ENCODE data around the gene SERPINA5. TPM values are rescaled to one million over a fixed set of nuclear protein-coding genes. Genes with fewer than 3 reads are reported as not detected.

The SERPINA5 gene
- total and polyA plus RNA-seq, 2 donors (not counting 1 experiment from before 2014, with no cell fraction given): not detected

DNA sequence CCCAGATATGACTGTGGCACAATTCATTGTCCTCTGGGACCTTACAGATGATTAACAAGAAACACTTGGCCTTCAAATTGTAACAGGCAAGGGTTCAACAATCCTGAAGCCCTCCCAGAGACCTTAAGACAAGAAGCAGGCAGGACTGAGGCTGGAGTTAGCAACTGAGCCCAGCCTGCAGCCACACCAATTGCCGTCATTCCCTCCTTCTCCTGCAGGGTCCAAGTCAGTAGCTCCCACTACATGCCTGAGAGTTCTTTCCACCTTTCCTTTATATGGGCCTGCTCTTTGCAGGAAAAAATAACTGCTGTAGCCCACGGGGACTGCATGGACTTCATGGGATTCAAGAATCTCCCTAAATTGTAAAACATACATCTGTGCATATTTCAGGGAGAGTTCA lies 22.4 kb upstream of the SERPINA5 start:
- WGBS (ENCODE audit: insufficient coverage): 93% methylated on average over 1 of the region's 2 CpGs
- Histone ChIP-seq H4K20me1 (ENCODE audit: control insufficient read depth, insufficient read depth, low read length, poor library complexity, severe bottlenecking) (no peaks in the 10 kb centered on the region), H3K4me1 (ENCODE audit: control insufficient read depth in 2 of 2, insufficient read depth in 2 of 2, low read length in 2 of 2) (no peaks in the 10 kb centered on the region), H3K9ac (ENCODE audit: low read length) (no peak overlapping the region), H3K4me2 (replicated peaks; ENCODE audit: low read depth, low read length, poor library complexity, severe bottlenecking) (no peak overlapping the region), H3K79me2 (ENCODE audit: control insufficient read depth, insufficient read depth, low read length) (no peaks in the 10 kb centered on the region), H3K27ac (ENCODE audit: low read length in 2 of 2) (no peak overlapping the region), H3K9me3 (ENCODE audit: control extremely low read depth in 1 of 3, control insufficient read depth in 2 of 3, insufficient read depth in 1 of 3, low read length in 2 of 3) (peaks cover 0 to 31% (median 0%) of the 10 kb centered on the region in 3 donors), H3K36me3 (replicated peaks in 1 of 2; ENCODE audit: control extremely low read depth in 1 of 2, control insufficient read depth in 1 of 2, extremely low read depth in 1 of 2, insufficient read depth in 2 of 2, low read length in 1 of 2) (no peaks in the 10 kb centered on the region), H3K27me3 (replicated peaks in 1 of 4; ENCODE audit: control extremely low read depth in 1 of 4, control insufficient read depth in 3 of 4, insufficient read depth in 4 of 4, low read length in 3 of 4) (no peaks in the 10 kb centered on the region), H2AFZ (ENCODE audit: insufficient read depth, low read depth, low read length, poor library complexity, severe bottlenecking) (no peak overlapping the region), H3K4me3 (ENCODE audit: control extremely low read depth in 1 of 5, extremely low read depth in 1 of 5, insufficient read depth in 1 of 5, low read depth in 2 of 5, low read length in 4 of 5) (no peak overlapping the region)
- TF ChIP-seq, protein P1, sequence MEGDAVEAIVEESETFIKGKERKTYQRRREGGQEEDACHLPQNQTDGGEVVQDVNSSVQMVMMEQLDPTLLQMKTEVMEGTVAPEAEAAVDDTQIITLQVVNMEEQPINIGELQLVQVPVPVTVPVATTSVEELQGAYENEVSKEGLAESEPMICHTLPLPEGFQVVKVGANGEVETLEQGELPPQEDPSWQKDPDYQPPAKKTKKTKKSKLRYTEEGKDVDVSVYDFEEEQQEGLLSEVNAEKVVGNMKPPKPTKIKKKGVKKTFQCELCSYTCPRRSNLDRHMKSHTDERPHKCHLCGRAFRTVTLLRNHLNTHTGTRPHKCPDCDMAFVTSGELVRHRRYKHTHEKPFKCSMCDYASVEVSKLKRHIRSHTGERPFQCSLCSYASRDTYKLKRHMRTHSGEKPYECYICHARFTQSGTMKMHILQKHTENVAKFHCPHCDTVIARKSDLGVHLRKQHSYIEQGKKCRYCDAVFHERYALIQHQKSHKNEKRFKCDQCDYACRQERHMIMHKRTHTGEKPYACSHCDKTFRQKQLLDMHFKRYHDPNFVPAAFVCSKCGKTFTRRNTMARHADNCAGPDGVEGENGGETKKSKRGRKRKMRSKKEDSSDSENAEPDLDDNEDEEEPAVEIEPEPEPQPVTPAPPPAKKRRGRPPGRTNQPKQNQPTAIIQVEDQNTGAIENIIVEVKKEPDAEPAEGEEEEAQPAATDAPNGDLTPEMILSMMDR (IDR thresholded peaks at IDR 0.05): no peak
- no peak for TF ChIP-seq EZH2 (IDR thresholded peaks at IDR 0.05; ENCODE audit: borderline replicate concordance, insufficient read depth, low read depth, low read length, poor library complexity, severe bottlenecking)
- intact Hi-C loops (cut with micrococcal nuclease): no loop called here
- H3K9me3 Mint-ChIP-seq (ENCODE audit: insufficient read depth): peaks cover 5% of the 10 kb centered on the region
- ATAC-seq (ENCODE audit: low read depth) (no peak), DNase-seq (no peak)
- peaks cover 26% of the 10 kb centered on the region for H3K27me3 Mint-ChIP-seq
- ChIA-PET POLR2A (no interaction called here), CTCF (no interaction called here)
- H3K4me3 Mint-ChIP-seq: no peak overlapping the region
- no peak overlapping the region for H3K27ac Mint-ChIP-seq
- H3K4me1 Mint-ChIP-seq: no peaks in the 10 kb centered on the region

DNA sequence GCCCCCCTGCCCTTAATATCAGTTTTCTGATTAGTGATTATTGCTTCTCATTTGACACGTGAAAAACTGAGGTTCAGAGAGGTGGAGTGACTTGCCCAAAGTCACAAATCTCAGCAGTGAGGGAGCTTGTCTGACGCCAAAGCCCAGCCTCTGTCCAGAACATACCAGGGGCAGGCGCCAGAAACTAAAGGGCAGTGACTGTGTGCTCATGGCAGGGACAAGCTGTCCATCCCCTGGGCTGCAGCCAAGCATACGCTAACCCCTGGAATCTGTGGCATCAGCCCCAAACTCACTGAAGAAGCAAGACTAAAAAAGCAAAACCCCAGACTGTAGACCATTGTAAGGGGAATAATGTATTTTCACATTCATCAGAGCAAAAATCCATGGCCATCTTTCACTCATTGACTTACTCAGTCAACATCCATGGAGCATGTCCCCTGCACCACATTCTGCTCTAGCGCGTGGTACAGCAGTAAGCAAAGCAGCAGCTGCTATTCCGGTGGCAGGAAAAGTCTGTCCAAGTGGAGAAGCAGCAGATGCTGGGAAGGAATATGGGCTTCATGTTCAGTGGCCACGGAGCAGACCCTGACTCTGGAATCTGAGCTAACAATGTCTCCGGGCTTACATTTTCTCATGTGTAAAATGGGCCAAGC lies 21.5 kb upstream of the SERPINA5 start:
- H3K79me2 ChIP-seq (ENCODE audit: control insufficient read depth, insufficient read depth, low read length): no peaks in the 10 kb centered on the region
- no peak overlapping the region for H3K9ac ChIP-seq (ENCODE audit: low read length)
- H3K27me3 ChIP-seq (replicated peaks in 1 of 4; ENCODE audit: control extremely low read depth in 1 of 4, control insufficient read depth in 3 of 4, insufficient read depth in 4 of 4, low read length in 3 of 4): no peaks in the 10 kb centered on the region
- DNase-seq (no peak), ATAC-seq (ENCODE audit: low read depth) (no peak)
- H3K4me2 ChIP-seq (replicated peaks; ENCODE audit: low read depth, low read length, poor library complexity, severe bottlenecking): no peak overlapping the region
- H4K20me1 ChIP-seq (ENCODE audit: control insufficient read depth, insufficient read depth, low read length, poor library complexity, severe bottlenecking): no peaks in the 10 kb centered on the region
- Mint-ChIP-seq H3K4me3 (no peak overlapping the region), H3K27ac (no peak overlapping the region), H3K9me3 (ENCODE audit: insufficient read depth) (peaks cover 2% of the 10 kb centered on the region), H3K4me1 (no peaks in the 10 kb centered on the region), H3K27me3 (peaks cover 23% of the 10 kb centered on the region)
- ChIA-PET CTCF (no interaction called here), POLR2A (no interaction called here)
- intact Hi-C loops (cut with micrococcal nuclease): no loop called here
- no peak overlapping the region for H3K27ac ChIP-seq (ENCODE audit: low read length in 2 of 2)
- no peaks in the 10 kb centered on the region for H3K4me1 ChIP-seq (ENCODE audit: control insufficient read depth in 2 of 2, insufficient read depth in 2 of 2, low read length in 2 of 2)
- TF ChIP-seq, protein P1 (IDR thresholded peaks at IDR 0.05): no peak
- no peak for TF ChIP-seq EZH2 (IDR thresholded peaks at IDR 0.05; ENCODE audit: borderline replicate concordance, insufficient read depth, low read depth, low read length, poor library complexity, severe bottlenecking)
- no peaks in the 10 kb centered on the region for H3K36me3 ChIP-seq (replicated peaks in 1 of 2; ENCODE audit: control extremely low read depth in 1 of 2, control insufficient read depth in 1 of 2, extremely low read depth in 1 of 2, insufficient read depth in 2 of 2, low read length in 1 of 2)
- 87% methylated on average over 8 of the region's 9 CpGs for WGBS (ENCODE audit: insufficient coverage)
- H2AFZ ChIP-seq (ENCODE audit: insufficient read depth, low read depth, low read length, poor library complexity, severe bottlenecking): no peak overlapping the region
- H3K9me3 ChIP-seq (ENCODE audit: control extremely low read depth in 1 of 3, control insufficient read depth in 2 of 3, insufficient read depth in 1 of 3, low read length in 2 of 3): peaks cover 0 to 31% (median 0%) of the 10 kb centered on the region in 3 donors
- no peak overlapping the region for H3K4me3 ChIP-seq (ENCODE audit: control extremely low read depth in 1 of 5, extremely low read depth in 1 of 5, insufficient read depth in 1 of 5, low read depth in 2 of 5, low read length in 4 of 5)
